Caco-2 (cell line): Measurements from ENCODE around the gene TIMM10. TPM values are rescaled to one million over a fixed set of nuclear protein-coding genes. Genes with fewer than 3 reads are reported as not detected.
A peak's percentile ranks its signal among the peaks of the same experiment; 100 is the strongest.

Source experiments
- BruUV-seq: library from RNA; stranded (reverse); fragments of 400-500 nt; replicated peaks from 2 replicates; lab custom pipeline; 2021; lab: Mats Ljungman, UMichigan
- CTCF ChIA-PET: fragments of 300-600 bp; sonication (Branson Sonifier 250); formaldehyde crosslinking; loops from one replicate; lab custom pipeline; 2022; ENCODE audit warnings: antibody characterized with exemption; lab: Charles Lee
- POLR2A ChIA-PET: fragments of 300-600 bp; sonication (Branson Sonifier 250); formaldehyde crosslinking; loops from one replicate; lab custom pipeline; 2022; ENCODE audit warnings: antibody characterized with exemption; lab: Charles Lee
- DNase-seq, 2 experiments: peaks; one replicate each; pipeline versions ENCODE4 v3.0.0 to v3.0.0-alpha.2; 2020 to 2022
- H3K27me3 ChIP-seq: replicated peaks from 2 replicates; pipeline ENCODE4 v1.6.0; 2011; ENCODE audit warnings: low read length; ENCODE audit not compliant: control insufficient read depth, insufficient read depth
- H3K36me3 ChIP-seq: 2 replicates; pipeline ENCODE4 v1.5.1; 2011; ENCODE audit warnings: low read length; ENCODE audit not compliant: control insufficient read depth, insufficient read depth
- H3K4me1 ChIP-seq: fragments of 250-450 bp; sonication (Bioruptor Pico); 2 replicates; pipeline ENCODE4 v1.5.1; 2020; ENCODE audit warnings: mild to moderate bottlenecking
- H3K4me3 ChIP-seq: 2 replicates; pipeline ENCODE4 v1.5.1; 2011; ENCODE audit warnings: low read depth, mild to moderate bottlenecking, control low read depth, low read length
- H3K9me3 ChIP-seq: fragments of 250-450 bp; sonication (Bioruptor Pico); 2 replicates; pipeline ENCODE4 v1.5.1; 2020; ENCODE audit warnings: mild to moderate bottlenecking, moderate library complexity
- H3K27ac Mint-ChIP-seq: one replicate; pipeline ENCODE4 v1.8.0; 2022; ENCODE audit warnings: mixed read lengths; ENCODE audit not compliant: unreplicated experiment
- H3K27me3 Mint-ChIP-seq: one replicate; pipeline ENCODE4 v1.8.0; 2022; ENCODE audit warnings: mixed read lengths; ENCODE audit not compliant: insufficient read depth, unreplicated experiment
- H3K36me3 Mint-ChIP-seq: one replicate; pipeline ENCODE4 v1.8.0; 2022; ENCODE audit warnings: mild to moderate bottlenecking, mixed read lengths; ENCODE audit not compliant: insufficient read depth, unreplicated experiment
- H3K4me1 Mint-ChIP-seq: one replicate; pipeline ENCODE4 v1.8.0; 2022; ENCODE audit warnings: low read depth, mixed read lengths; ENCODE audit not compliant: unreplicated experiment
- H3K4me3 Mint-ChIP-seq: one replicate; pipeline ENCODE4 v1.8.0; 2022; ENCODE audit warnings: mild to moderate bottlenecking, moderate library complexity, mixed read lengths; ENCODE audit not compliant: unreplicated experiment
- H3K9me3 Mint-ChIP-seq: one replicate; pipeline ENCODE4 v1.8.0; 2022; ENCODE audit warnings: mixed read lengths; ENCODE audit not compliant: unreplicated experiment
- CTCF ChIP-seq, 2 experiments: fragments of 200-600 bp in 1 of 2; IDR thresholded peaks; 1 replicate in 1 of 2; 2 replicates in 1 of 2; pipeline versions ENCODE4 v1.5.1 to v1.8.0; 2011 to 2022; ENCODE audit warnings: antibody characterized with exemption in 1 of 2, control low read depth in 1 of 2, inconsistent platforms in 1 of 2, low read depth in 1 of 2, low read length in 1 of 2, mild to moderate bottlenecking in 1 of 2, moderate library complexity in 1 of 2; ENCODE audit not compliant: insufficient read depth in 1 of 2, severe bottlenecking in 1 of 2, unreplicated experiment in 1 of 2
- intact Hi-C: fragments of 100-400 bp; cut with micrococcal nuclease; formaldehyde crosslinking; loops from one replicate; pipeline ENCODE4 v1.10.0; 2022; ENCODE audit not compliant: unreplicated experiment
- total RNA-seq: library from RNA; stranded (reverse); gene quantifications from 2 replicates; pipeline ENCODE4 v1.2.3, GENCODE V29; 2022

Gene TIMM10
- total RNA-seq, 1 experiment from 2014 or later: 103 TPM

GRCh38 chr11:57566005-57566904 is 35.7 kb upstream of the TIMM10 start:
- peaks cover 18% of the 10 kb centered on the region for H3K4me1 Mint-ChIP-seq
- no peak for DNase-seq
- intact Hi-C loops: no loop called here

DNA sequence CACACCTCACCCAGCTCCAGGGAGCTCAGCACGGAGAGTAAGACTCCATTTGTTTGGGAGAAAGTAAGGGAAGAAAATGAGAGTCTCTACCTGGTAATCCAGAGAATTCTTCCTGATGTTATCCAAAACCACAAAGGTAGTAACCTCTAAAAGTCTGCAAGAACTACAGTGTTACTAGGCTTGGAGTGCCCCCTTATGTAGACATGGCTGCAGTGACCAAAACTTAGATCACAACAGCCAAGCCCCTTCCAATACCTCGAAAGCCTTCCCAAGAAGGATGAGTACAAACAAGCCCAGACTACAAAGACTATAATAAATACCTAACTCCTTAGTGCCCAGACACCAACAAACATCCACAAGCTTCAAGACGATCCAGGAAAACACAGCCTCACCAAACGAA is 32.0 kb upstream of the TIMM10 start:
- intact Hi-C loops: loop anchor here (1.0 to 5.0 kb wide), 5 partner anchors 32 to 217 kb away; partner anchors contain the start of gene TIMM10
- DNase-seq: peak in 1 of 2 experiments; percentile 53
- Mint-ChIP-seq H3K27me3 (no peaks in the 10 kb centered on the region), H3K27ac (peak overlapping the region; percentile 19), H3K36me3 (no peaks in the 10 kb centered on the region), H3K9me3 (no peaks in the 10 kb centered on the region), H3K4me1 (peaks cover 7% of the 10 kb centered on the region), H3K4me3 (no peak overlapping the region)
- Histone ChIP-seq H3K4me3 (no peak overlapping the region), H3K9me3 (no peaks in the 10 kb centered on the region), H3K4me1 (peaks cover 6% of the 10 kb centered on the region; the same call in 1 of the 2 replicates), H3K27me3 (no peaks in the 10 kb centered on the region), H3K36me3 (no peaks in the 10 kb centered on the region)
- peak; percentile 26 to 30 for TF ChIP-seq CTCF (IDR thresholded peaks at IDR 0.05; ENCODE audit: insufficient read depth in 1 of 2, low read depth in 1 of 2, low read length in 1 of 2, severe bottlenecking in 1 of 2, unreplicated experiment in 1 of 2)
- ChIA-PET POLR2A (no interaction called here), CTCF (interaction anchor here (1.3 to 1.4 kb wide), 2 partner anchors 69 to 78 kb away, joined by 3 read pairs; no protein-coding TSS in a partner anchor)
- no TSS peak for BruUV-seq

More at GRCh38 chr11:57566005-57566904, 35.7 kb upstream of the TIMM10 start:
- Histone ChIP-seq H3K4me3 (no peak overlapping the region), H3K4me1 (peaks cover 10% of the 10 kb centered on the region; the same call in 1 of the 2 replicates), H3K27me3 (no peaks in the 10 kb centered on the region), H3K36me3 (no peaks in the 10 kb centered on the region), H3K9me3 (no peaks in the 10 kb centered on the region)
- Mint-ChIP-seq H3K27ac (no peak overlapping the region), H3K36me3 (peaks cover 7% of the 10 kb centered on the region), H3K27me3 (no peaks in the 10 kb centered on the region), H3K4me3 (peak overlapping the region; percentile 96), H3K9me3 (no peaks in the 10 kb centered on the region)
- no peak for TF ChIP-seq CTCF (IDR thresholded peaks at IDR 0.05; ENCODE audit: insufficient read depth in 1 of 2, low read depth in 1 of 2, low read length in 1 of 2, severe bottlenecking in 1 of 2, unreplicated experiment in 1 of 2)
- no TSS peak for BruUV-seq
- ChIA-PET POLR2A (no interaction called here), CTCF (interaction anchor here (1.4 to 2.2 kb wide), 3 partner anchors 14 to 89 kb away, joined by 3 to 9 read pairs (median 9); no protein-coding TSS in a partner anchor)

DNA sequence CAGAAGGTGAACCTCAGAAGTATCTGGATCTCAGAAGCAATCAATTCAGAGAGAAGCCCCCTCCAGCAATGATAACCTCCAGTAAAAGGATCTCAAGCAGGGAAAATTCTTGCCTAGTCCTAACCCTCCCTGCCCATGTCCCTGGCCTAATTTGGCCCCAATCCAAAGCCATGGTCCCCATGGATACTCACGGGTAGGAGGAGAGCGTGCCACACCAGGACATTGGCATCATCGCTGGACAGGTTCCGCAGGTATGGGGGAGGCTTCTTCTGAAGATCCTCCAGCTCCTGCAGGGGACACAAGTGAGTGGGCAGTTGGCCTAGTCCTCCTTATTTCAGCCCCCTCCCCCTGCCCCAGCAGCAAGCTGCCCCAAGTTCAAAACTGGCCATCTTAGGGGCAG is 29.6 kb upstream of the TIMM10 start:
- POLR2A ChIA-PET: interaction anchor here (0.6 kb wide), 1 partner anchor 67 kb away, joined by 4 read pairs; no protein-coding TSS in a partner anchor
- Mint-ChIP-seq H3K27ac (no peak overlapping the region), H3K9me3 (no peaks in the 10 kb centered on the region), H3K27me3 (no peaks in the 10 kb centered on the region), H3K4me1 (peaks cover 7% of the 10 kb centered on the region), H3K4me3 (no peak overlapping the region), H3K36me3 (no peaks in the 10 kb centered on the region)
- CTCF ChIA-PET: no interaction called here
- no TSS peak for BruUV-seq
- intact Hi-C loops: loop anchor here (5.0 kb wide), 1 partner anchor 83 kb away; no protein-coding TSS in a partner anchor
- no peak overlapping the region for H3K4me3 ChIP-seq
- no peaks in the 10 kb centered on the region for H3K9me3 ChIP-seq
- no peak for DNase-seq
- no peak for TF ChIP-seq CTCF (IDR thresholded peaks at IDR 0.05; ENCODE audit: insufficient read depth in 1 of 2, low read depth in 1 of 2, low read length in 1 of 2, severe bottlenecking in 1 of 2, unreplicated experiment in 1 of 2)
- H3K4me1 ChIP-seq: no peaks in the 10 kb centered on the region
- no peaks in the 10 kb centered on the region for H3K36me3 ChIP-seq
- H3K27me3 ChIP-seq: no peaks in the 10 kb centered on the region
